ENCODE results near the gene LVRN. TPM values are rescaled to one million over a fixed set of nuclear protein-coding genes. Genes with fewer than 3 reads are reported as not detected.

LVRN gene
- total and polyA plus RNA-seq, 2 of the 13 experiments (the other 11 are each of a cell fraction or from before 2014, with no cell fraction given): 0.09 to 0.20 TPM

- BruUV-seq (replicated peaks): no TSS peak
- no peaks in the 10 kb centered on the region for H3K9me3 ChIP-seq (ENCODE audit: low read length)
- H3K9ac ChIP-seq (ENCODE audit: insufficient read depth, low read depth, low read length): no peak overlapping the region
- no peaks in the 10 kb centered on the region for H3K36me3 ChIP-seq (replicated peaks in 1 of 2; ENCODE audit: control insufficient read depth in 1 of 2, insufficient read depth in 2 of 2, low read length in 2 of 2)
- no peak overlapping the region for H3K4me2 ChIP-seq (ENCODE audit: low read depth, low read length)
- no peaks in the 10 kb centered on the region; the same call in 1 of the 2 replicates for H4K20me1 ChIP-seq (ENCODE audit: insufficient read depth, low read length)
- no peak overlapping the region for H2AFZ ChIP-seq (ENCODE audit: low read length)
- intact Hi-C loops (cut with micrococcal nuclease; ENCODE audit: unreplicated experiment): no loop called here
- FAIRE-seq: no peak
- no peak for ATAC-seq
- no peak for DNase-seq (ENCODE audit: low spot score)
- H3K27ac ChIP-seq (ENCODE audit: extremely low read length, insufficient read depth, low read length): no peak overlapping the region
- H3K4me3 ChIP-seq (replicated peaks in 1 of 3; ENCODE audit: insufficient read depth in 1 of 3, low read depth in 2 of 3, low read length in 3 of 3): no peak overlapping the region
- no peaks in the 10 kb centered on the region for H3K4me1 ChIP-seq (ENCODE audit: insufficient read depth, low read length)
- POLR2A ChIA-PET: no interaction called here
- CTCF ChIA-PET (ENCODE audit: low intra/inter-chr PET ratio, low total read pairs): no interaction called here
- H3K79me2 ChIP-seq (ENCODE audit: insufficient read depth, low read length): no peaks in the 10 kb centered on the region
- no peak for TF ChIP-seq GTF3A (CRISPR knock-in tag; conservative IDR thresholded peaks at IDR 0.05)
- no peak for TF ChIP-seq HOXA9 (CRISPR knock-in tag; IDR thresholded peaks at IDR 0.05; ENCODE audit: borderline replicate concordance)
- peak in 1 of 2 experiments; percentile 31; a peak in 1 of 4 replicates for TF ChIP-seq MAFK (conservative IDR thresholded peaks at IDR 0.05 in 1 of 2, IDR thresholded peaks at IDR 0.05 in 1 of 2; ENCODE audit: low read length in 2 of 2)
- no peak for TF ChIP-seq FOXP1 (IDR thresholded peaks at IDR 0.05)
- TF ChIP-seq FOXP1 (CRISPR knock-in tag; IDR thresholded peaks at IDR 0.05): no peak
- TF ChIP-seq ESRRA (CRISPR knock-in tag; IDR thresholded peaks at IDR 0.05; ENCODE audit: low read depth): no peak
- no peak for TF ChIP-seq ZNF33A (CRISPR knock-in tag; IDR thresholded peaks at IDR 0.05; ENCODE audit: borderline replicate concordance)
- TF ChIP-seq TBX3 (IDR thresholded peaks at IDR 0.05; ENCODE audit: borderline replicate concordance): no peak
- peaks cover 0 to 5% of the 10 kb centered on the region in 2 experiments; a peak in 2 of 5 replicates for H3K27me3 ChIP-seq (ENCODE audit: control insufficient read depth in 1 of 2, insufficient read depth in 2 of 2, low read length in 2 of 2)
- in situ Hi-C loops (cut with HindIII; ENCODE audit: extremely low pct_ligation_motif_present, low pct_unique_long_range_greater_than_20kb): no loop called here
Observed at GRCh38 chr5:115954144-115954543, 8.1 kb upstream of the LVRN start.

- ATAC-seq (no peak), DNase-seq (ENCODE audit: low spot score) (no peak), FAIRE-seq (no peak)
- Histone ChIP-seq H2AFZ (ENCODE audit: low read length) (no peak overlapping the region), H3K4me1 (ENCODE audit: insufficient read depth, low read length) (no peaks in the 10 kb centered on the region), H3K4me3 (replicated peaks in 1 of 3; ENCODE audit: insufficient read depth in 1 of 3, low read depth in 2 of 3, low read length in 3 of 3) (no peak overlapping the region), H3K27me3 (ENCODE audit: control insufficient read depth in 1 of 2, insufficient read depth in 2 of 2, low read length in 2 of 2) (peaks cover 2 to 18% of the 10 kb centered on the region in 2 experiments; a peak in 4 of 5 replicates), H3K9ac (ENCODE audit: insufficient read depth, low read depth, low read length) (no peak overlapping the region), H3K27ac (ENCODE audit: extremely low read length, insufficient read depth, low read length) (no peak overlapping the region), H3K36me3 (replicated peaks in 1 of 2; ENCODE audit: control insufficient read depth in 1 of 2, insufficient read depth in 2 of 2, low read length in 2 of 2) (no peaks in the 10 kb centered on the region), H3K79me2 (ENCODE audit: insufficient read depth, low read length) (no peaks in the 10 kb centered on the region), H3K9me3 (ENCODE audit: low read length) (no peaks in the 10 kb centered on the region), H3K4me2 (ENCODE audit: low read depth, low read length) (no peak overlapping the region), H4K20me1 (ENCODE audit: insufficient read depth, low read length) (no peaks in the 10 kb centered on the region; the same call in 1 of the 2 replicates)
- in situ Hi-C loops (cut with HindIII; ENCODE audit: extremely low pct_ligation_motif_present, low pct_unique_long_range_greater_than_20kb) (no loop called here), intact Hi-C loops (cut with micrococcal nuclease; ENCODE audit: unreplicated experiment) (no loop called here)
- CTCF ChIA-PET (ENCODE audit: low intra/inter-chr PET ratio, low total read pairs): no interaction called here
- POLR2A ChIA-PET: no interaction called here
- BruUV-seq (replicated peaks): no TSS peak
- peak; percentile 54 for TF ChIP-seq MAFF (IDR thresholded peaks at IDR 0.05; ENCODE audit: low read depth, low read length)
- peak; percentile 39 to 73; a peak in 3 of 4 replicates for TF ChIP-seq MAFK (conservative IDR thresholded peaks at IDR 0.05 in 1 of 2, IDR thresholded peaks at IDR 0.05 in 1 of 2; ENCODE audit: low read length in 2 of 2)
- no peak for TF ChIP-seq ZNF691 (CRISPR knock-in tag; IDR thresholded peaks at IDR 0.05; ENCODE audit: borderline replicate concordance, low read depth)
- TF ChIP-seq ZNF484 (CRISPR knock-in tag; IDR thresholded peaks at IDR 0.05; ENCODE audit: borderline replicate concordance, low read depth): no peak
- 9% methylated on average over 6 of the region's 6 CpGs for WGBS (ENCODE audit: low lambda C conversion rate)
Observed at GRCh38 chr5:115956957-115957356, 5.3 kb upstream of the LVRN start.
